H9 (cell line): ENCODE data around the gene TNIP3. TPM values are rescaled to one million over a fixed set of nuclear protein-coding genes. Genes with fewer than 3 reads are reported as not detected.

Source experiments
- DNase-seq: peaks from one replicate; pipeline ENCODE4 v3.0.0-alpha.2; 2017
- H2AFZ ChIP-seq: one replicate; pipeline ENCODE4 v1.6.1; 2013; ENCODE audit warnings: mild to moderate bottlenecking, low read length, control low read depth, moderate library complexity
- H2AK5ac ChIP-seq: 2 replicates; pipeline ENCODE4 v1.6.1; 2013; ENCODE audit warnings: low read length, control low read depth, mixed read lengths; ENCODE audit not compliant: insufficient read length
- H2BK120ac ChIP-seq: one replicate; pipeline ENCODE4 v1.6.1; 2013; ENCODE audit warnings: low read depth, mild to moderate bottlenecking, low read length, control low read depth, inconsistent platforms; ENCODE audit not compliant: poor library complexity, severe bottlenecking
- H2BK12ac ChIP-seq: 2 replicates; pipeline ENCODE4 v1.6.1; 2013; ENCODE audit warnings: low read length, control low read depth, mixed read lengths, low read depth; ENCODE audit not compliant: insufficient read length
- H2BK15ac ChIP-seq: 2 replicates; pipeline ENCODE4 v1.6.1; 2013; ENCODE audit warnings: low read depth, low read length, control low read depth
- H2BK20ac ChIP-seq: one replicate; pipeline ENCODE4 v1.6.1; 2013; ENCODE audit warnings: low read depth, mild to moderate bottlenecking, low read length, control low read depth, inconsistent platforms; ENCODE audit not compliant: poor library complexity, severe bottlenecking
- H2BK5ac ChIP-seq: 2 replicates; pipeline ENCODE4 v1.6.1; 2013; ENCODE audit warnings: low read length, control low read depth, mixed read lengths; ENCODE audit not compliant: insufficient read length
- H3K14ac ChIP-seq: 2 replicates; pipeline ENCODE4 v1.6.1; 2013; ENCODE audit warnings: low read length, control low read depth; ENCODE audit not compliant: insufficient read depth
- H3K18ac ChIP-seq: 2 replicates; pipeline ENCODE4 v1.6.1; 2013; ENCODE audit warnings: low read depth, mild to moderate bottlenecking, mixed read lengths, low read length, control low read depth; ENCODE audit not compliant: insufficient read length
- H3K23ac ChIP-seq: 2 replicates; pipeline ENCODE4 v1.6.1; 2013; ENCODE audit warnings: low read length, control low read depth, mixed read lengths, low read depth; ENCODE audit not compliant: insufficient read length
- H3K23me2 ChIP-seq: 2 replicates; pipeline ENCODE4 v1.6.1; 2013; ENCODE audit warnings: low read depth, mild to moderate bottlenecking, mixed read lengths, low read length, control low read depth; ENCODE audit not compliant: insufficient read length, poor library complexity, severe bottlenecking
- H3K27ac ChIP-seq: 2 replicates; pipeline ENCODE4 v1.5.1; 2013; ENCODE audit warnings: low read length, control low read depth, mixed read lengths, low read depth; ENCODE audit not compliant: insufficient read length
- H3K27me3 ChIP-seq: 2 replicates; pipeline ENCODE4 v1.6.1; 2013; ENCODE audit warnings: low read length, control low read depth, inconsistent platforms; ENCODE audit not compliant: insufficient read depth
- H3K4ac ChIP-seq: 2 replicates; pipeline ENCODE4 v1.6.1; 2013; ENCODE audit warnings: low read depth, mild to moderate bottlenecking, control low read depth, inconsistent platforms, low read length, moderate library complexity
- H3K4me1 ChIP-seq: 2 replicates; pipeline ENCODE4 v1.6.1; 2013; ENCODE audit warnings: low read length, control low read depth, inconsistent platforms; ENCODE audit not compliant: insufficient read depth
- H3K4me2 ChIP-seq: 2 replicates; pipeline ENCODE4 v1.6.1; 2013; ENCODE audit warnings: low read length, control low read depth, mixed read lengths; ENCODE audit not compliant: insufficient read length, insufficient read depth
- H3K56ac ChIP-seq: 2 replicates; pipeline ENCODE4 v1.6.1; 2013; ENCODE audit warnings: low read depth, mild to moderate bottlenecking, mixed read lengths, low read length, control low read depth; ENCODE audit not compliant: insufficient read length
- H3K79me1 ChIP-seq: 2 replicates; pipeline ENCODE4 v1.6.1; 2013; ENCODE audit warnings: low read depth, mild to moderate bottlenecking, moderate library complexity, low read length, control low read depth, inconsistent platforms; ENCODE audit not compliant: insufficient read depth, poor library complexity, severe bottlenecking
- H3K79me2 ChIP-seq: 2 replicates; pipeline ENCODE4 v1.6.1; 2013; ENCODE audit warnings: low read length, control low read depth, inconsistent platforms; ENCODE audit not compliant: insufficient read depth
- H3K9ac ChIP-seq: 2 replicates; pipeline ENCODE4 v1.6.1; 2013; ENCODE audit warnings: low read length, control low read depth, mixed read lengths; ENCODE audit not compliant: insufficient read length; ENCODE audit errors: extremely low read depth
- H3K9me3 ChIP-seq: one replicate; pipeline ENCODE4 v1.6.1; 2013; ENCODE audit warnings: low read depth, low read length, inconsistent platforms; ENCODE audit not compliant: control insufficient read depth
- H3T11ph ChIP-seq: one replicate; pipeline ENCODE4 v1.6.1; 2013; ENCODE audit warnings: mild to moderate bottlenecking, low read length, control low read depth, inconsistent platforms
- H4K20me1 ChIP-seq: one replicate; pipeline ENCODE4 v1.6.1; 2013; ENCODE audit not compliant: control insufficient read depth, insufficient read length, insufficient read depth
- H4K5ac ChIP-seq: 2 replicates; pipeline ENCODE4 v1.6.1; 2013; ENCODE audit warnings: low read depth, mild to moderate bottlenecking, mixed read lengths, low read length, control low read depth; ENCODE audit not compliant: insufficient read length
- H4K8ac ChIP-seq: replicated peaks from 2 replicates; pipeline ENCODE4 v1.6.1; 2013; ENCODE audit warnings: low read length, control low read depth, mixed read lengths, low read depth; ENCODE audit not compliant: insufficient read length
- H4K91ac ChIP-seq: 2 replicates; pipeline ENCODE4 v1.6.1; 2013; ENCODE audit warnings: low read depth, mild to moderate bottlenecking, moderate library complexity, mixed read lengths, low read length, control low read depth; ENCODE audit not compliant: insufficient read length
- H3K27ac Mint-ChIP-seq, 3 experiments: 2 replicates in 2 of 3; 3 replicates in 1 of 3; pipeline ENCODE4 v1.8.0; 2020 to 2021; ENCODE audit warnings: mixed read lengths in 3 of 3, mild to moderate bottlenecking in 1 of 3, moderate library complexity in 1 of 3
- H3K27me3 Mint-ChIP-seq: 2 replicates; pipeline ENCODE4 v1.8.0; 2021; ENCODE audit warnings: low read depth, mild to moderate bottlenecking, moderate library complexity, mixed read lengths
- H3K36me3 Mint-ChIP-seq, 3 experiments: 2 replicates in 2 of 3; 3 replicates in 1 of 3; pipeline ENCODE4 v1.8.0; 2020 to 2021; ENCODE audit warnings: low read depth in 3 of 3, mixed read lengths in 3 of 3; ENCODE audit not compliant: insufficient read depth in 1 of 3
- H3K4me1 Mint-ChIP-seq, 2 experiments: 2 replicates each; pipeline ENCODE4 v1.8.0; 2020; ENCODE audit warnings: mixed read lengths in 2 of 2
- H3K4me3 Mint-ChIP-seq, 2 experiments: 2 replicates in 1 of 2; 3 replicates in 1 of 2; pipeline ENCODE4 v1.8.0; 2020 to 2021; ENCODE audit warnings: mild to moderate bottlenecking in 2 of 2, mixed read lengths in 2 of 2, moderate library complexity in 1 of 2
- H3K9me3 Mint-ChIP-seq, 2 experiments: 2 replicates in 1 of 2; 3 replicates in 1 of 2; pipeline ENCODE4 v1.8.0; 2020; ENCODE audit warnings: mild to moderate bottlenecking in 2 of 2, mixed read lengths in 2 of 2, moderate library complexity in 1 of 2
- CTCF ChIP-seq: fragments of 200-600 bp; sonication (generic); conservative IDR thresholded peaks from 3 replicates; pipeline ENCODE4 v1.8.0; 2021; ENCODE audit warnings: antibody characterized with exemption, mild to moderate bottlenecking
- WGBS: extraction: QIAGEN DNeasy Blood & Tissue Kit; methylation state at CpG from one replicate; pipeline ENCODE4 v1.1.7; 2013; ENCODE audit warnings: missing lambda C conversion rate, low lambda C conversion rate, mixed read lengths; ENCODE audit not compliant: insufficient read length; ENCODE audit errors: extremely low coverage; 5-methylcytosine and 5-hydroxymethylcytosine counted together
- total RNA-seq: library from RNA; stranded (reverse); gene quantifications from 2 replicates; pipeline ENCODE4 v1.2.1, GENCODE V29; 2021

Gene TNIP3
- total RNA-seq, 1 experiment from 2014 or later: not detected

GRCh38 chr4:121182296-121182695, 18.2 kb upstream of the TNIP3 start:
- Histone ChIP-seq H3K79me1 (no peaks in the 10 kb centered on the region), H4K91ac (no peak overlapping the region), H3K4ac (no peak overlapping the region), H2BK12ac (no peak overlapping the region), H2BK120ac (no peak overlapping the region), H3K4me2 (no peak overlapping the region), H3K9ac (no peak overlapping the region), H2BK15ac (no peak overlapping the region), H3K79me2 (no peaks in the 10 kb centered on the region), H3K27me3 (no peaks in the 10 kb centered on the region), H3K27ac (no peak overlapping the region), H3K9me3 (no peaks in the 10 kb centered on the region), H4K20me1 (no peaks in the 10 kb centered on the region), H3K14ac (no peak overlapping the region), H4K8ac (no peak overlapping the region), H3K23me2 (no peaks in the 10 kb centered on the region), H2BK5ac (no peak overlapping the region), H3K56ac (no peak overlapping the region), H3K18ac (no peak overlapping the region), H3K23ac (no peak overlapping the region), H2AFZ (no peak overlapping the region), H2BK20ac (no peak overlapping the region), H2AK5ac (no peak overlapping the region), H3T11ph (no peak overlapping the region), H3K4me1 (no peaks in the 10 kb centered on the region; the same call in 1 of the 2 replicates), H4K5ac (no peak overlapping the region)
- H3K27me3 Mint-ChIP-seq: no peaks in the 10 kb centered on the region
- no peak overlapping the region for H3K4me3 Mint-ChIP-seq
- no peak for TF ChIP-seq CTCF
- WGBS: 100% methylated on average over 1 of the region's 3 CpGs
- no peak overlapping the region for H3K27ac Mint-ChIP-seq
- H3K36me3 Mint-ChIP-seq: peaks cover 0 to 12% (median 2%) of the 10 kb centered on the region in 3 experiments; a peak in 3 of 7 replicates
- no peak for DNase-seq
- H3K4me1 Mint-ChIP-seq: peaks cover 15 to 23% of the 10 kb centered on the region in 2 experiments
- H3K9me3 Mint-ChIP-seq: peaks cover 5 to 6% of the 10 kb centered on the region in 2 experiments; a peak in 3 of 5 replicates
